Hepatocyte (in vitro differentiated cells): Measurements from ENCODE around the gene CHAD. TPM values are rescaled to one million over a fixed set of nuclear protein-coding genes. Genes with fewer than 3 reads are reported as not detected.

Experiments
- DNase-seq: peaks from one replicate; pipeline ENCODE4 v3.0.0-alpha.2; 2016; ENCODE audit warnings: low spot score
- H2AFZ ChIP-seq: fragments of 200-600 bp; sonication (generic); 2 replicates; pipeline ENCODE4 v1.6.0; 2016; ENCODE audit warnings: antibody characterized with exemption, mild to moderate bottlenecking
- H3K27ac ChIP-seq: fragments of 200-600 bp; sonication (generic); 2 replicates; pipeline ENCODE4 v1.5.1; 2016; ENCODE audit warnings: mild to moderate bottlenecking
- H3K27me3 ChIP-seq: fragments of 200-600 bp; sonication (generic); 2 replicates; pipeline ENCODE4 v1.6.1; 2016
- H3K36me3 ChIP-seq: fragments of 200-600 bp; sonication (generic); replicated peaks from 2 replicates; pipeline ENCODE4 v1.5.1; 2016; ENCODE audit warnings: low read depth; ENCODE audit not compliant: insufficient read depth
- H3K4me1 ChIP-seq: fragments of 200-600 bp; sonication (generic); 2 replicates; pipeline ENCODE4 v1.5.1; 2016; ENCODE audit warnings: mild to moderate bottlenecking, moderate library complexity; ENCODE audit not compliant: insufficient read depth
- H3K4me2 ChIP-seq: fragments of 200-600 bp; sonication (generic); 2 replicates; pipeline ENCODE4 v1.6.0; 2016
- H3K4me3 ChIP-seq: fragments of 200-600 bp; sonication (generic); 2 replicates; pipeline ENCODE4 v1.5.1; 2016; ENCODE audit warnings: mild to moderate bottlenecking
- H3K79me2 ChIP-seq: fragments of 200-600 bp; sonication (generic); 2 replicates; pipeline ENCODE4 v1.6.0; 2017; ENCODE audit warnings: mild to moderate bottlenecking
- H3K9me2 ChIP-seq: fragments of 200-600 bp; sonication (generic); replicated peaks from 2 replicates; pipeline ENCODE4 v1.6.0; 2017; ENCODE audit warnings: mild to moderate bottlenecking; ENCODE audit not compliant: insufficient read depth
- H3K9me3 ChIP-seq: fragments of 200-600 bp; sonication (generic); 2 replicates; pipeline ENCODE4 v1.5.1; 2016; ENCODE audit warnings: low read depth, mild to moderate bottlenecking
- H4K20me1 ChIP-seq: fragments of 200-600 bp; sonication (generic); 2 replicates; pipeline ENCODE4 v1.6.0; 2016; ENCODE audit warnings: mild to moderate bottlenecking; ENCODE audit not compliant: insufficient read depth, poor library complexity, severe bottlenecking
- EZH2 ChIP-seq: fragments of 200-600 bp; sonication (generic); IDR thresholded peaks from 2 replicates; pipeline ENCODE4 v1.6.1; 2016; ENCODE audit warnings: antibody characterized with exemption, mild to moderate bottlenecking, borderline replicate concordance
- EZH2phosphoT487 ChIP-seq: fragments of 200-600 bp; sonication (generic); IDR thresholded peaks from one replicate; pipeline ENCODE4 v1.6.1; 2018; ENCODE audit warnings: antibody characterized with exemption, mild to moderate bottlenecking, low read depth, moderate library complexity; ENCODE audit not compliant: unreplicated experiment, severe bottlenecking
- WGBS: methylation state at CpG from one replicate; pipeline ENCODE4 v1.1.6; 2016; ENCODE audit warnings: low lambda C conversion rate; ENCODE audit errors: missing lambda C conversion rate; 5-methylcytosine and 5-hydroxymethylcytosine counted together
- polyA plus RNA-seq: library from polyadenylated mRNA; unstranded; fragments of >200 nt; fragmentation: Nextera tagmentation; extraction: Ambion mirVana; gene quantifications from 2 replicates; pipeline ENCODE4 v1.2.1, GENCODE V29; 2016
- total RNA-seq: library from RNA; depleted of rRNA; stranded (reverse); fragments of >200 nt; gene quantifications from 2 replicates; pipeline ENCODE4 v1.2.3, GENCODE V29; 2014
- TF ChIP-seq, protein P1 (sequence below): fragments of 200-600 bp; sonication (generic); IDR thresholded peaks from 2 replicates; pipeline ENCODE4 v1.5.1; 2016; ENCODE audit warnings: antibody characterized with exemption, mild to moderate bottlenecking; ENCODE audit not compliant: poor library complexity

CHAD gene
- total and polyA plus RNA-seq, 2 experiments from 2014 or later = 0.20 to 1.8 TPM

GRCh38 chr17:50471009-50471905 is 2.6 kb upstream of the CHAD start:
- Histone ChIP-seq H3K27me3 (no peaks in the 10 kb centered on the region), H3K4me2 (no peak overlapping the region), H3K79me2 (no peaks in the 10 kb centered on the region), H3K36me3 (no peaks in the 10 kb centered on the region), H3K27ac (no peak overlapping the region), H3K9me2 (no peaks in the 10 kb centered on the region), H4K20me1 (no peaks in the 10 kb centered on the region), H2AFZ (no peak overlapping the region), H3K4me1 (peaks cover 3% of the 10 kb centered on the region), H3K4me3 (no peak overlapping the region), H3K9me3 (no peaks in the 10 kb centered on the region)
- TF ChIP-seq, protein P1, sequence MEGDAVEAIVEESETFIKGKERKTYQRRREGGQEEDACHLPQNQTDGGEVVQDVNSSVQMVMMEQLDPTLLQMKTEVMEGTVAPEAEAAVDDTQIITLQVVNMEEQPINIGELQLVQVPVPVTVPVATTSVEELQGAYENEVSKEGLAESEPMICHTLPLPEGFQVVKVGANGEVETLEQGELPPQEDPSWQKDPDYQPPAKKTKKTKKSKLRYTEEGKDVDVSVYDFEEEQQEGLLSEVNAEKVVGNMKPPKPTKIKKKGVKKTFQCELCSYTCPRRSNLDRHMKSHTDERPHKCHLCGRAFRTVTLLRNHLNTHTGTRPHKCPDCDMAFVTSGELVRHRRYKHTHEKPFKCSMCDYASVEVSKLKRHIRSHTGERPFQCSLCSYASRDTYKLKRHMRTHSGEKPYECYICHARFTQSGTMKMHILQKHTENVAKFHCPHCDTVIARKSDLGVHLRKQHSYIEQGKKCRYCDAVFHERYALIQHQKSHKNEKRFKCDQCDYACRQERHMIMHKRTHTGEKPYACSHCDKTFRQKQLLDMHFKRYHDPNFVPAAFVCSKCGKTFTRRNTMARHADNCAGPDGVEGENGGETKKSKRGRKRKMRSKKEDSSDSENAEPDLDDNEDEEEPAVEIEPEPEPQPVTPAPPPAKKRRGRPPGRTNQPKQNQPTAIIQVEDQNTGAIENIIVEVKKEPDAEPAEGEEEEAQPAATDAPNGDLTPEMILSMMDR = no peak
- TF ChIP-seq EZH2 = no peak
- TF ChIP-seq EZH2phosphoT487 = no peak
- DNase-seq = no peak
- 94% methylated on average over 22 of the region's 22 CpGs for WGBS

- Histone ChIP-seq H2AFZ (no peak overlapping the region), H3K4me2 (no peak overlapping the region), H3K9me2 (no peaks in the 10 kb centered on the region), H3K9me3 (no peaks in the 10 kb centered on the region), H3K4me1 (peaks cover 3% of the 10 kb centered on the region), H4K20me1 (no peaks in the 10 kb centered on the region), H3K79me2 (no peaks in the 10 kb centered on the region), H3K36me3 (no peaks in the 10 kb centered on the region), H3K4me3 (no peak overlapping the region), H3K27me3 (no peaks in the 10 kb centered on the region), H3K27ac (no peak overlapping the region)
- 74% methylated on average over 6 of the region's 6 CpGs for WGBS
- TF ChIP-seq EZH2phosphoT487 (no peak), EZH2 (no peak)
- TF ChIP-seq, protein P1 = no peak
- no peak for DNase-seq
Measured at GRCh38 chr17:50470426-50470825, 1.7 kb upstream of the CHAD start.

DNA sequence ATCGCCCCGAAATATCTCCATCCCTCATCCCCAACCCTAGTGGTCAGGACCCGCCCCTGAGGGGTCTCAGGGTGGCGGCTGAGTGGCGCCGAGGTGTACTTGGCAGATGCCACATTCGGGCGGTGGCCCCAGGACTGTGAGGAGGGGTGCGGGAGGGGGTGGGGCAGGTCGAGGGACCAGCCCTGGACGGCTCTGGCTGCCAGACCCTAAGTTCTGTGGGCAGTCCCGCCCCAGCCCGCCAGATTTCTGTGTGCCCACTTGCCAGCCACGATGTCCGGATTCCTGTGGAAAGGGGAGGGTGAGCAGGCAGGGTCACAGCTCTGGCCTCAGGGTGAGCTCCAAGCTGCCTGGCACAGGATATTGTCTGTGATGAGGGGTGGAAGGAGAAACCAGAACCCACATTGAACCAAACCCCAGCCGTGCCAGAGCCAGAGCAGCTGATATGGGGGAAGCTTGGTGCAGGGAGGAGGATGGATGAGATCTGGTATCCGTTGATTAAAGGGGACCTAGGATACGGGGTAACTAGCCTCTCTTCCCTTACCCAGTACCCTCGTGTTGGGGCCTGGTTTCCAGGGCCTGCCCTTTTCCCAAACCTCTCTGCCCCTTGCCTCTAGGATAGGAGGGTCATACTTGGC is 1.1 kb upstream of the CHAD start:
- Histone ChIP-seq H3K4me3 (no peak overlapping the region), H3K36me3 (no peaks in the 10 kb centered on the region), H3K9me2 (no peaks in the 10 kb centered on the region), H4K20me1 (no peaks in the 10 kb centered on the region), H3K27me3 (no peaks in the 10 kb centered on the region), H3K4me1 (peaks cover 3% of the 10 kb centered on the region), H3K79me2 (no peaks in the 10 kb centered on the region), H2AFZ (no peak overlapping the region), H3K9me3 (no peaks in the 10 kb centered on the region), H3K4me2 (peak overlapping the region; percentile 93), H3K27ac (no peak overlapping the region)
- 89% methylated on average over 16 of the region's 19 CpGs for WGBS
- no peak for TF ChIP-seq EZH2phosphoT487
- TF ChIP-seq, protein P1 = no peak
- no peak for TF ChIP-seq EZH2
- DNase-seq = no peak
